HepG2 (cell line): ENCODE data around the gene ZFR2. TPM values are rescaled to one million over a fixed set of nuclear protein-coding genes. Genes with fewer than 3 reads are reported as not detected.

ENCODE experiments used
- AGO2 ChIP-seq: fragments of 200-400 bp; formaldehyde crosslinking; optimal IDR thresholded peaks from 2 replicates; pipeline ENCODE3; 2017; ENCODE audit warnings: mild to moderate bottlenecking, low read depth, low read length, moderate library complexity
- HNF4G ChIP-seq, 2 experiments: sonication (generic) in 1 of 2; formaldehyde crosslinking in 1 of 2; IDR thresholded peaks; 2 replicates each; pipeline versions ENCODE4 v1.4.0 to v1.6.1; 2011 to 2020; ENCODE audit warnings: borderline replicate concordance in 2 of 2, low read depth in 2 of 2, mild to moderate bottlenecking in 2 of 2, low read length in 1 of 2, missing genetic modification reagents in 1 of 2, moderate library complexity in 1 of 2
- KLF16 ChIP-seq, 2 experiments: sonication (generic) in 1 of 2; formaldehyde crosslinking in 1 of 2; IDR thresholded peaks; 2 replicates each; pipeline versions ENCODE4 v1.6.1 to v1.8.0; 2016 to 2023; ENCODE audit warnings: missing genetic modification reagents in 2 of 2, missing compliant biosample characterization in 1 of 2
- MXI1 ChIP-seq: IDR thresholded peaks from 3 replicates; pipeline ENCODE4 v1.6.1; 2012; ENCODE audit warnings: low read depth, low read length, inconsistent platforms, borderline replicate concordance
- NFKB2 ChIP-seq: sonication (generic); formaldehyde crosslinking; IDR thresholded peaks from 2 replicates; pipeline ENCODE4 v1.4.0; 2020; ENCODE audit warnings: missing genetic modification reagents, borderline replicate concordance
- NONO ChIP-seq, 2 experiments: fragments of 450-650 bp in 1 of 2; sonication (generic) in 1 of 2; formaldehyde crosslinking in 1 of 2; IDR thresholded peaks in 1 of 2; conservative IDR thresholded peaks in 1 of 2; 2 replicates each; pipeline versions ENCODE4 v1.6.1 to v1.8.0; 2017 to 2022; ENCODE audit warnings: mild to moderate bottlenecking in 1 of 2, missing genetic modification reagents in 1 of 2, moderate library complexity in 1 of 2
- RFXAP ChIP-seq: sonication (generic); formaldehyde crosslinking; IDR thresholded peaks from 2 replicates; pipeline ENCODE4 v1.4.0; 2020; ENCODE audit warnings: missing genetic modification reagents, borderline replicate concordance
- SAFB2 ChIP-seq: sonication (generic); formaldehyde crosslinking; IDR thresholded peaks from 2 replicates; pipeline ENCODE4 v1.5.1; 2020; ENCODE audit warnings: missing genetic modification reagents, low read depth, mild to moderate bottlenecking, borderline replicate concordance
- ZC3H4 ChIP-seq: sonication (generic); formaldehyde crosslinking; IDR thresholded peaks from 2 replicates; pipeline ENCODE4 v1.4.0; 2020; ENCODE audit warnings: missing genetic modification reagents, borderline replicate concordance
- ZFP62 ChIP-seq: sonication (generic); formaldehyde crosslinking; IDR thresholded peaks from 2 replicates; pipeline ENCODE4 v1.4.0; 2020; ENCODE audit warnings: missing genetic modification reagents
- ZNF484 ChIP-seq: sonication (generic); formaldehyde crosslinking; IDR thresholded peaks from 2 replicates; pipeline ENCODE4 v1.5.1; 2020; ENCODE audit warnings: mild to moderate bottlenecking, low read depth, missing genetic modification reagents, borderline replicate concordance
- ZNF674 ChIP-seq: sonication (generic); formaldehyde crosslinking; IDR thresholded peaks from 2 replicates; pipeline ENCODE4 v1.5.0; 2020; ENCODE audit warnings: low read depth, mild to moderate bottlenecking, missing genetic modification reagents
- ZNF777 ChIP-seq: sonication (generic); formaldehyde crosslinking; IDR thresholded peaks from 2 replicates; pipeline ENCODE4 v1.4.0; 2020; ENCODE audit warnings: missing genetic modification reagents
- polyA plus RNA-seq, 8 experiments: library from polyadenylated mRNA; depleted of rRNA in 3 of 8; stranded (reverse) in 7 of 8; unstranded in 1 of 8; fragments of >200 nt; fragmentation: Illumina TruSeq in 4 of 8; extraction: Trizol in 4 of 8; gene quantifications; 2 replicates each; pipeline versions ENCODE4 v1.2.1 to v1.2.3, GENCODE V29; 2011 to 2016; ENCODE audit warnings: low read depth in 4 of 8, missing spikeins in 1 of 8, mixed read lengths in 1 of 8; ENCODE audit not compliant: insufficient read depth in 1 of 8
- total RNA-seq, 5 experiments: library from RNA; depleted of rRNA; stranded (reverse); fragments of >200 nt; fragmentation: Illumina TruSeq; extraction: Trizol; gene quantifications; 2 replicates each; pipeline ENCODE4 v1.2.3, GENCODE V29; 2016; ENCODE audit warnings: low read depth in 1 of 5
- TF ChIP-seq, protein P1 (sequence below): sonication (generic); formaldehyde crosslinking; IDR thresholded peaks from 2 replicates; pipeline ENCODE4 v1.5.1; 2020; ENCODE audit warnings: mild to moderate bottlenecking, missing genetic modification reagents, borderline replicate concordance
- TF ChIP-seq, protein P2 (sequence below): IDR thresholded peaks from 2 replicates; pipeline ENCODE4 v1.4.0; 2020; ENCODE audit warnings: mild to moderate bottlenecking, missing genetic modification reagents
- TF ChIP-seq, protein P3 (sequence below): sonication (generic); formaldehyde crosslinking; IDR thresholded peaks from 2 replicates; pipeline ENCODE4 v1.5.0; 2020; ENCODE audit warnings: missing genetic modification reagents
- TF ChIP-seq, protein P4 (sequence below): sonication (generic); formaldehyde crosslinking; conservative IDR thresholded peaks from 2 replicates; pipeline ENCODE4 v1.4.0; 2020; ENCODE audit warnings: missing genetic modification reagents

ZFR2 gene
- total and polyA plus RNA-seq, 2 of the 13 experiments (the other 11 are each of a cell fraction or from before 2014, with no cell fraction given), result 0.37 to 0.69 TPM

DNA sequence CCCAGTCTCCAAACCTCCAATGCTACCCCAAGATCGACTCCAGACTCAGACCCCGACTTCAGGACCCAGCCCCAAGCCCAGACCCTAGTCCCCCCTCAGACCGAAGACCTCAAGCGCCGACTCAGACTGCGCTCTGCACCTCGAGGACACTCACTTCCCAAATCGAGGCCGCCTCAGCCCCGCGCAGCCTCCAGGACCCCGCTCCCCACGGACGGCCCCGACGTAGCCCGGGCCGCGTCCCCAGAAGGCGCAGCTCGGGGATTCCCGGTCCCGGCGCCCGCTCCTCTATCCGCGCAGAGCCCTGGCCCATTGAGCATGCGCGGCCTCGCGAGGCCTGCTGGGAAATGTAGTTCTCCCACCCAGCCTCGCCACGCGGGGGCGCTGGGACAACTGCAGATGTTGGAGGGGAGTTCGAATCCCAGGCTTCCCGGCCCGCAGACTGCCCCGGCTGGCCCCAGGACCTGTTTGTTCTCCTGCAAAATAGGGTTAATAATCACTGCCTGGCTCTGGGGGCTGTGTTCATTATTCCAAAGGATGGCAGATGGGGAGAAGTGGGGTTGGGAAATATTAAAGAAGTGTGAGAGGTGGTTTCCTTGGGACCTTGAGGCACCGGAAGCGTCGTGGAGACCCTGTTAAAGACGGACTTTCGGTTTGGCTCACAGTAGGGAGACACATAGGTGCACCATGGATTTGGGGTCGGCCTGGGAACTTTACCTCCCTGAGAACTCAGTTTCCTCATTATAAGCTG, 107.3 kb downstream of the ZFR2 start, which contains the start of gene APBA3 (continued):
- TF ChIP-seq, protein P1, sequence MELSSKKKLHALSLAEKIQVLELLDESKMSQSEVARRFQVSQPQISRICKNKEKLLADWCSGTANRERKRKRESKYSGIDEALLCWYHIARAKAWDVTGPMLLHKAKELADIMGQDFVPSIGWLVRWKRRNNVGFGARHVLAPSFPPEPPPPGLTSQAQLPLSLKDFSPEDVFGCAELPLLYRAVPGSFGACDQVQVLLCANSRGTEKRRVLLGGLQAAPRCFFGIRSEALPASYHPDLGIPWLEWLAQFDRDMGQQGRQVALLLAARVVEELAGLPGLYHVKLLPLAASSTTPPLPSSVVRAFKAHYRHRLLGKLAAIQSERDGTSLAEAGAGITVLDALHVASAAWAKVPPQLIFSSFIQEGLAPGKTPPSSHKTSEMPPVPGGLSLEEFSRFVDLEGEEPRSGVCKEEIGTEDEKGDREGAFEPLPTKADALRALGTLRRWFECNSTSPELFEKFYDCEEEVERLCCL (CRISPR knock-in tag), result no peak
- TF ChIP-seq, protein P2, sequence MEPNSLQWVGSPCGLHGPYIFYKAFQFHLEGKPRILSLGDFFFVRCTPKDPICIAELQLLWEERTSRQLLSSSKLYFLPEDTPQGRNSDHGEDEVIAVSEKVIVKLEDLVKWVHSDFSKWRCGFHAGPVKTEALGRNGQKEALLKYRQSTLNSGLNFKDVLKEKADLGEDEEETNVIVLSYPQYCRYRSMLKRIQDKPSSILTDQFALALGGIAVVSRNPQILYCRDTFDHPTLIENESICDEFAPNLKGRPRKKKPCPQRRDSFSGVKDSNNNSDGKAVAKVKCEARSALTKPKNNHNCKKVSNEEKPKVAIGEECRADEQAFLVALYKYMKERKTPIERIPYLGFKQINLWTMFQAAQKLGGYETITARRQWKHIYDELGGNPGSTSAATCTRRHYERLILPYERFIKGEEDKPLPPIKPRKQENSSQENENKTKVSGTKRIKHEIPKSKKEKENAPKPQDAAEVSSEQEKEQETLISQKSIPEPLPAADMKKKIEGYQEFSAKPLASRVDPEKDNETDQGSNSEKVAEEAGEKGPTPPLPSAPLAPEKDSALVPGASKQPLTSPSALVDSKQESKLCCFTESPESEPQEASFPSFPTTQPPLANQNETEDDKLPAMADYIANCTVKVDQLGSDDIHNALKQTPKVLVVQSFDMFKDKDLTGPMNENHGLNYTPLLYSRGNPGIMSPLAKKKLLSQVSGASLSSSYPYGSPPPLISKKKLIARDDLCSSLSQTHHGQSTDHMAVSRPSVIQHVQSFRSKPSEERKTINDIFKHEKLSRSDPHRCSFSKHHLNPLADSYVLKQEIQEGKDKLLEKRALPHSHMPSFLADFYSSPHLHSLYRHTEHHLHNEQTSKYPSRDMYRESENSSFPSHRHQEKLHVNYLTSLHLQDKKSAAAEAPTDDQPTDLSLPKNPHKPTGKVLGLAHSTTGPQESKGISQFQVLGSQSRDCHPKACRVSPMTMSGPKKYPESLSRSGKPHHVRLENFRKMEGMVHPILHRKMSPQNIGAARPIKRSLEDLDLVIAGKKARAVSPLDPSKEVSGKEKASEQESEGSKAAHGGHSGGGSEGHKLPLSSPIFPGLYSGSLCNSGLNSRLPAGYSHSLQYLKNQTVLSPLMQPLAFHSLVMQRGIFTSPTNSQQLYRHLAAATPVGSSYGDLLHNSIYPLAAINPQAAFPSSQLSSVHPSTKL (CRISPR knock-in tag), result peak; percentile 25; the same call in 1 of the 2 replicates
- TF ChIP-seq ZNF777 (peak; percentile 95), HNF4G (IDR thresholded peaks at IDR 0.05; ENCODE audit: borderline replicate concordance, low read depth, low read length) (no peak; the same call in 1 of the 2 replicates), HNF4G (CRISPR knock-in tag; IDR thresholded peaks at IDR 0.05; ENCODE audit: borderline replicate concordance, low read depth) (no peak), ZNF484 (CRISPR knock-in tag) (peak; percentile 82; the same call in 1 of the 2 replicates), NONO (IDR thresholded peaks at IDR 0.05) (no peak), NONO (CRISPR knock-in tag; conservative IDR thresholded peaks at IDR 0.05) (peak; percentile 71; the same call in 1 of the 2 replicates), SAFB2 (CRISPR knock-in tag) (no peak), ZC3H4 (no peak), AGO2 (peak; percentile 27), ZFP62 (no peak), NFKB2 (CRISPR knock-in tag) (peak; percentile 88; the same call in 1 of the 2 replicates), RFXAP (CRISPR knock-in tag) (peak; percentile 79), KLF16 (CRISPR knock-in tag; IDR thresholded peaks at IDR 0.05) (0 out of 4 replicates have a peak, but pooled peaks of 1 of the 2 experiments have one; percentile 56), ZNF674 (CRISPR knock-in tag) (no peak), MXI1 (peak; percentile 77; the same call in 1 of the 3 replicates)
- TF ChIP-seq, protein P3, sequence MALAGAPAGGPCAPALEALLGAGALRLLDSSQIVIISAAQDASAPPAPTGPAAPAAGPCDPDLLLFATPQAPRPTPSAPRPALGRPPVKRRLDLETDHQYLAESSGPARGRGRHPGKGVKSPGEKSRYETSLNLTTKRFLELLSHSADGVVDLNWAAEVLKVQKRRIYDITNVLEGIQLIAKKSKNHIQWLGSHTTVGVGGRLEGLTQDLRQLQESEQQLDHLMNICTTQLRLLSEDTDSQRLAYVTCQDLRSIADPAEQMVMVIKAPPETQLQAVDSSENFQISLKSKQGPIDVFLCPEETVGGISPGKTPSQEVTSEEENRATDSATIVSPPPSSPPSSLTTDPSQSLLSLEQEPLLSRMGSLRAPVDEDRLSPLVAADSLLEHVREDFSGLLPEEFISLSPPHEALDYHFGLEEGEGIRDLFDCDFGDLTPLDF (CRISPR knock-in tag), result 0 out of 2 replicates have a peak, but pooled peaks have one; percentile 39
- TF ChIP-seq, protein P4, sequence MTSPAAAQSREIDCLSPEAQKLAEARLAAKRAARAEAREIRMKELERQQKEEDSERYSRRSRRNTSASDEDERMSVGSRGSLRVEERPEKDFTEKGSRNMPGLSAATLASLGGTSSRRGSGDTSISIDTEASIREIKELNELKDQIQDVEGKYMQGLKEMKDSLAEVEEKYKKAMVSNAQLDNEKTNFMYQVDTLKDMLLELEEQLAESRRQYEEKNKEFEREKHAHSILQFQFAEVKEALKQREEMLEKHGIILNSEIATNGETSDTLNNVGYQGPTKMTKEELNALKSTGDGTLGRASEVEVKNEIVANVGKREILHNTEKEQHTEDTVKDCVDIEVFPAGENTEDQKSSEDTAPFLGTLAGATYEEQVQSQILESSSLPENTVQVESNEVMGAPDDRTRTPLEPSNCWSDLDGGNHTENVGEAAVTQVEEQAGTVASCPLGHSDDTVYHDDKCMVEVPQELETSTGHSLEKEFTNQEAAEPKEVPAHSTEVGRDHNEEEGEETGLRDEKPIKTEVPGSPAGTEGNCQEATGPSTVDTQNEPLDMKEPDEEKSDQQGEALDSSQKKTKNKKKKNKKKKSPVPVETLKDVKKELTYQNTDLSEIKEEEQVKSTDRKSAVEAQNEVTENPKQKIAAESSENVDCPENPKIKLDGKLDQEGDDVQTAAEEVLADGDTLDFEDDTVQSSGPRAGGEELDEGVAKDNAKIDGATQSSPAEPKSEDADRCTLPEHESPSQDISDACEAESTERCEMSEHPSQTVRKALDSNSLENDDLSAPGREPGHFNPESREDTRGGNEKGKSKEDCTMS (CRISPR knock-in tag), result no peak
